HG02642 (cell line): Measurements from ENCODE around the gene AGGF1.
"Not testable (repeated sequence)": the region's sequence is repeated elsewhere in the genome, so short reads cannot be mapped to it uniquely, and the experiment has no call there.

ENCODE experiments used
- ATAC-seq: cut with Tn5 transposase; IDR thresholded peaks from one replicate; pipeline ENCODE4 v1.9.1; 2021; ENCODE audit warnings: mild to moderate bottlenecking; ENCODE audit not compliant: unreplicated experiment, poor library complexity

Gene AGGF1

GRCh38 chr5:77022511-77023417, 7.4 kb upstream of the AGGF1 start:
- ATAC-seq = no peak

- ATAC-seq = no peak
Measured at GRCh38 chr5:77024490-77024889, 5.7 kb upstream of the AGGF1 start.

GRCh38 chr5:77028631-77029375, 1.4 kb upstream of the AGGF1 start:
- ATAC-seq = no peak

- ATAC-seq = no peak
Measured at GRCh38 chr5:77029376-77029885, 773 bp upstream of the AGGF1 start.

- no peak for ATAC-seq
Measured at GRCh38 chr5:77031891-77032290, 1.7 kb downstream of the AGGF1 start.

GRCh38 chr5:77032635-77033034, 2.4 kb downstream of the AGGF1 start:
- ATAC-seq = no peak

GRCh38 chr5:77033338-77033737, 3.1 kb downstream of the AGGF1 start:
- no peak for ATAC-seq

GRCh38 chr5:77035950-77036349, 5.7 kb downstream of the AGGF1 start:
- ATAC-seq = no peak

- no peak for ATAC-seq
Measured at GRCh38 chr5:77046416-77047073, 16.3 kb downstream of the AGGF1 start.

- ATAC-seq = no peak
Measured at GRCh38 chr5:77064040-77064439, 33.8 kb downstream of the AGGF1 start.

- ATAC-seq = no peak
Measured at GRCh38 chr5:77065256-77065655, 35.1 kb downstream of the AGGF1 start.

- ATAC-seq = peak; percentile 13
Measured at GRCh38 chr5:77066184-77066583, 36.0 kb downstream of the AGGF1 start.

GRCh38 chr5:77066823-77067442, 36.7 kb downstream of the AGGF1 start:
- ATAC-seq = peak; percentile 54

GRCh38 chr5:77073667-77074066, 43.5 kb downstream of the AGGF1 start:
- ATAC-seq = no peak

GRCh38 chr5:77074745-77075144, 44.5 kb downstream of the AGGF1 start:
- no peak for ATAC-seq

GRCh38 chr5:77076961-77077828, 47.0 kb downstream of the AGGF1 start:
- ATAC-seq = peak; percentile 86

- ATAC-seq = no peak
Measured at GRCh38 chr5:77077829-77078176, 47.6 kb downstream of the AGGF1 start.

- ATAC-seq = not testable (repeated sequence)
Measured at GRCh38 chr5:77080479-77080878, 50.3 kb downstream of the AGGF1 start.

- no peak for ATAC-seq
Measured at GRCh38 chr5:77080905-77081304, 50.7 kb downstream of the AGGF1 start.
